Stimulated activated CD4-positive, alpha-beta T cell treated with anti-CD3 and anti-CD28 coated beads, TNF-alpha, amount 100 ng/mL, for 4 hours (primary cell): ENCODE results near the gene TMEM185A.
"Not testable (repeated sequence)": the region's sequence is repeated elsewhere in the genome, so short reads cannot be mapped to it uniquely, and the experiment has no call there.

ENCODE experiments used
- DNase-seq, 3 experiments: peaks; one replicate each; pipeline ENCODE4 v3.0.0-alpha.2; 2020; ENCODE audit warnings: low read depth in 3 of 3

Gene TMEM185A

GRCh38 chrX:149551939-149552248 is 79.7 kb downstream of the TMEM185A start:
- not testable (repeated sequence) for DNase-seq

GRCh38 chrX:149551245-149551938 is 80.2 kb downstream of the TMEM185A start:
- not testable (repeated sequence) for DNase-seq

- not testable (repeated sequence) for DNase-seq
Observed at GRCh38 chrX:149550454-149550853, 81.1 kb downstream of the TMEM185A start.

- not testable (repeated sequence) for DNase-seq
Observed at GRCh38 chrX:149549701-149550100, 81.9 kb downstream of the TMEM185A start, which contains the start of gene HSFX3. HSFX3 (minus strand) TSS chrX:149549924; CDS start chrX:149549852, 72 bp downstream.

GRCh38 chrX:149547782-149548181 is 83.8 kb downstream of the TMEM185A start:
- DNase-seq = not testable (repeated sequence)

GRCh38 chrX:149546962-149547361 is 84.6 kb downstream of the TMEM185A start:
- not testable (repeated sequence) for DNase-seq
